HG03378 (cell line): ENCODE results near the gene CELA3A.

Experiments used
- ATAC-seq: cut with Tn5 transposase; IDR thresholded peaks from one replicate; pipeline ENCODE4 v1.9.1; 2021; ENCODE audit warnings: mild to moderate bottlenecking, moderate library complexity; ENCODE audit not compliant: unreplicated experiment

CELA3A gene

DNA sequence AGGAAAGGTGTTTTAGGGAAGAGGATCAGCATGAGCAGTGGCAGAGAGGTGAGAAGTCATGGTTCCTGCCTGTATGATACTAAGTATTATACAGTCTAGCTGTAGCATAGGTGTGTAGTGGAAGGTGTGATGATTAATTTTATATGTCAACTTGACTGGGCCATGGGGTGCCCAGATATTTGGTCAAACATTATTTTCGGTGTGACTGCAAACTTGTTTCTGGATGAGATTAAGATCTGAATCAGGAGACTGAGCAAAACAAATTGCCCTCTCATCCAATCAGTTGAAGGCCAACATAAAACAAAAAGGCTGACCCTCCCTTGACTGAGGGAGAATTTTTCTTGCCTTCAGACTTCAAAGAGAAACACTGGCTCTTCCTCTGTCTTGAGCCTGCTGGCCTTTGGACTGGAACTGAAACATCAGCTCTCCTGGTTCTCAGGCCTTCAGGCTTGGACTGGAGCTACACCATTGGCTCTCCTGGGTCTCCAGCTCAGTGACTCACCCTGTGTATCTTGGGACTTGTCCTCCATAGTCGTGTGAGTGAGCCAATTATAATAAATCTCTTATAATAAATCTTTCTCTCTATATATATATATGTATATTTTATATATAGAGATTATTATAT lies 44.3 kb downstream of the CELA3A start:
- no peak for ATAC-seq

DNA sequence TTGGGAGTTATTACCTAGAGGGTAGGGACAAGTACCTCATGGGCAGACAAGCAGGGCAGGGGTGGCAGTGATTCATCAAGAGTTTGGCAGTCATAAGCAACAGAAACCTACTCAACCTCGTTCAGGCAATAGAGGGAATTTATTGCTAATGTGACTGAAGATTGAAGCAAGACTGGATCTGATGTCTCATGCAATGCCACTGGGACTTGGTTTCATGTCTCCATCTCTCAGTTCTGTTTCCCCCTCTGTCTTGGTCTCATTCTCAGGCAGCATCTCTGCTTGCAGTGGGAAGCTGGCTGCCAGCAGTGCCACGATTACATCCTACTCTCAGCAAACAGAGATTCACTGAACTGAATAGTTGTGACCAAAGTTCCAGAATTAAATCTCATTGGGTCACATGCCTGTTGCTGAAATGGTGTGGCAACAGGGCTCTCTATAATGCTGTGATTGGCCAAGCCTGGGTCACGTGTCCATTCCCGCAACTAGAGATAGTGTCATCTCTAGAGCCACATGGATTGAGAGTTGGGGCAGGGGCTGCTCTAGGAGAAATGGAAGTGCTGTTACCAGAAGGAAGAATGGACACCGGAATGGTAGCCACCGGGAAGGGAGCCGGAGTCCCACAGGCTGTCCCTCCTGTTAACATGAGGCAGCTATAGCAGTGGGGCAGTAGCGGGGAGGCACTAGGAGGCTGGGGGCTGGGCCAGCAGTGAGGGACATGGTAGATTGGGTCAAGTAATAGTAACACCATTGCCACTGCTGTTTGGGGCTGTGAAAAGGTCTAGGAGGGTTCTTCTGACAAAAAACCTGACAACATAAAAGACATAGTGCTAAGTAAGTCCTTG lies 47.1 kb downstream of the CELA3A start:
- no peak for ATAC-seq

DNA sequence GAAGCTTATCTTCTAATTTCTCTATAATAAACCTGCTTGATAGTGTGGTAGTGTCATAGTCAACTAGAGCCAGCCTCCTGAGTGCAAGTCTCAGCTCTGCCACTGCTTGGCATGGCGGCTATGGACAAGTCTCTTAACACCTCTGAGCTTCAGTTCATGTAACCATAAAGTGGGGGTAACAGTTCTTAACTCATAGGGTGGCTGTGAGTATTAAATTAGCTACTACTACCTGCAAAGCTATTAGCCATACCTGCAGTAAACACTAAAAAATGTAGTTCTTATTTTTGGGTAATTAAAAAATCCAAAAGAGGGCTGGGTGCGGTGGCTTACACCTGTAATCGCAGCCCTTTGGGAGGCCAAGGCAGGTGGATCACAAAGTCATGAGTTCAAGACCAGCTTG lies 48.9 kb downstream of the CELA3A start:
- ATAC-seq: no peak

DNA sequence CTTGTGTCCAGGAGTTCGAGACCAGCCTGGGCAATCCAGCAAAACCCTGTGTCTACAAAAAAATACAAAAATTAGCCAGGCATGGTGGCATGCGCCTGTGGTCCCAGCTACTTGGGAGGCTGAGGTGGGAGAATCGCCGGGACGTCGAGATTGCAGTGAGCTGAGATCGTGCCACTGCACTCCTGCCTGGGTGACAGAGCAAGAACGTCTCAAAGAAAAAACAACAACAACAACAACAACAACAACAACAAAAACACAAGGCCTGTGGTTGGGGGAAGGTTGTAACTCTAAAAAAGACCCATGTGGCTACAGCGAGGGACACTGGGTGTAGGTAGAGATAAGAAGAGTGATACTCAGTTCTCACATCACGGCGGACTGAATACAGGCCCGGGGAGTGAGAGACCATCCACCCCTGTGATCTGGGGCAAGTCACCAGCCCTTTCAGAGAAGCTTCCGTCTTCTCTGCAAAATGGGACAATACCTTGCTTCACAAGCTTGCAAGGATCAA lies 50.2 kb downstream of the CELA3A start:
- ATAC-seq: no peak

DNA sequence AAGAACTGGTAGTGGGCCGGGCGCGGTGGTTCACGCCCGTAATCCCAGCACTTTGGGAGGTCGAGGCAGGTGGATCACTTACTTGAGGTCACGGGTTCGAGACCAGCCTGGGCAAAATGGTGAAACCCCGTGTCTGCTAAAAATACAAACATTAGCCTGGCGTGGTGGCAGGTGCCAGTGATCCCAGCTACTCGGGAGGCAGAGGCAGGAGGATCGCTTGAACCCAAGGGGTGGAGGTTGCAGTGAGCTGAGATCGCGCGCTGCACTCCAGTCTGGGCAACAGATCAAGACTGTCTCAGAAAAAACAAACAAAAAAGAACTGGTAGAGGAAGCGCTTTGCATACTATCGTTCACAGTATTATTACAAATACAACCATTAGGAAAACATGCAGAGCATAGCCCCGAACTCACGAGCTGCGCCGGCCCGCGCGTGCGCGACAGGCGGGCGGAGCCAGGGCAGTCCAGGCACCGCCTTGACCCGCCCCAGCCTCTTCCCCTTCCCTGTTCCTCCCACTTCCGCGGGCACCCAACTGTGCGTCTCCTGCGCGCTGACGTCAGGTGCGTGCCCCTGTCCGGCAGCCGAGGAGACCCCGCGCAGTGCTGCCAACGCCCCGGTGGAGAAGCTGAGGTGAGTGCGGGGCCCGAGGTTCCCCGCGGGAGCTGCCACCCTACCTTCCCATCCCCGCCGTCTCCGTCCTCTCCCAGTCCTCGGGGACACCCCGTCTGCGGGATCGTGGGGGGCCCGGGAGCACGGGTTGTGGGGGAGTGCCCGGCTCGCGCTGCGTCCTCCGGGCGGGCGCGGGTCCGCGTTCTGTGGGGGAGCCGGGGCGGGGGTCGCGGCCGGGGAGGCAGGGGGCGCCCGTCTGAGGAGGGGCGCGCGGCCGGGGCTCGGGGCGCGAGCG lies 50.9 kb downstream of the CELA3A start, which contains the start of gene CDC42:
Gene CDC42 (plus strand): TSS at position 595 of the 902 bp plus-strand sequence. CDS start 25,770 bp downstream, outside the sequence.
- ATAC-seq: peak; percentile 53

DNA sequence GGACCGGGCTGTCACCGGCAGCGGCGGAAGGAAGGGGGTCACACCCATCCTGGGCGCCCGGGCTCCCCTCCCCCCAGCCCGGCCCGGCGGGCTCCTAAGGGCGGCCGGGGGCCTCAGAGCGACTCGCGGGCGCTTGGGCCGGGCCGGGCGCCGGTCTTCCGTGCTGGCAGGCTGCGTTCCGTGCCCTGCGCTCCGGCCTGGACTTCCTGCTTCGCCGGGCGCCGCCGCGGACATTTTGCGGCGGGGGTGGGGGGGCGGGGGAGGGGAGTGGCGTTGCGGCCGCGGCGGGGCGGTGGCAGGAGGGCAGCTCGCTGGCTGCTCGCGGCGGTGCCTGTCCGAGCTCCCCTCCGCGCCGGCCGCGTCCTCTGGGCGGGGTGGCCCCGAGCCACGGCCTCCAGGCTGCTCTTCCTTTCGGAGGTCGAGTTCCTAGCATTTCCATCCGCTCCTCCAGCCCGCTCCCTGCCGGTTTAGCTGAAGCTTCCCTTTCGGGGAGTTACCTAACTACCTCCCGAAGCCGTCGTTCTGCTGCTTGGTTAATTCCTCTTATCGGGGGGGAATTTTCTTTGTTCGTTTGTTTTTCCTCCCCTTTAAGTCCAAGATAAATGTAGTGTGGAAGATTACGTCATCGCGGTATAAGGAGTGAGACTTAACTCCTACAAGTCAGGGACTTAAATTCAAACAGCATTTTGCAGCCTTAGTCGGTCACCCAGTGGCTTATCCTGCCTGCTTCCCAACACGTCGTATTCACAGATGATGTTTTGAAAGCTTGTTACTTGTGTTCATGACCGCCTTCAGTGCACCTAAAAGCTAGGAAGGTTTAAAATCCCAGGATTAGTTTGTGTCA lies 51.8 kb downstream of the CELA3A start:
- no peak for ATAC-seq

DNA sequence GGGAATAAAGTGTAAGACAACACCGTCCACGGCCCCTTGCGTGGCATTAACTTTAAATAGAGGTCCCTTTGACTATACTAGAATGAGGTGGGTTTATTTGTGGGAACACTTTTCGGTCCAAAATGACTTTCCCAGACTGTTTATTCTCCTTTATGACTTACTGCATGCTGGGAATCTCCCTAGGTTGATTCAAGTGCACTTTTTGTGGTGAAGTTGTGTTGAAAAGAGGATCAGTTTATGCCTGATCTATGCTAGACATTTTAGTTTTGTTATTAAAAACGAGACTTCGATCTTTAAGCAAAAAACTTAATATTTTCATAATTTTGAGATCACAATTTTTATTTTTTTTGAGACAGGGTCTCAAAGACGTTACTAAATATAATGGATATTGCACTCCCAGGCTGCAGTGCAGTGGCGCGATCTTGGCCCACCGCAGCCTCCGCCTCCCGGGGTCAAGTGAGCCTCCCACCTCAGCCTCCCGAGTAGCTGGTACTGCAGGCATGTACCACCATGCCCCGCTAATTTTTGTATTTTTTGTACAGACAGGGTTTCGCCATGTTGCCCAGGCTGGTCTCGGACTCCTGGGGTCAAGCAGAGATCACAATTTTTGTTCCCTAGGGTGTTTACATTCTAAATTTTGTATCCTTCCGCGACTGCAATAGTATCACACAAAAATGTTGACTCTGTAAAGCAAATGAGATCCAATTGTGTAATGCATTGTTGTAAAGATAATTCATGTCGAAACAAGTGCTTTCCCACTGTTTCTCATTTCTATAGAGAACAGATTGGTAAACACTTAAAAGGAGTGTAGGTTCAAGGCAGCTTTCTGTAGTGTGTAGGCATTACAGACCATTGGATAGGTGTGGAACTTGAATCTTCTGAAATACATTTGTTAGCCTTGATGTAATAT lies 52.7 kb downstream of the CELA3A start:
- ATAC-seq: no peak

DNA sequence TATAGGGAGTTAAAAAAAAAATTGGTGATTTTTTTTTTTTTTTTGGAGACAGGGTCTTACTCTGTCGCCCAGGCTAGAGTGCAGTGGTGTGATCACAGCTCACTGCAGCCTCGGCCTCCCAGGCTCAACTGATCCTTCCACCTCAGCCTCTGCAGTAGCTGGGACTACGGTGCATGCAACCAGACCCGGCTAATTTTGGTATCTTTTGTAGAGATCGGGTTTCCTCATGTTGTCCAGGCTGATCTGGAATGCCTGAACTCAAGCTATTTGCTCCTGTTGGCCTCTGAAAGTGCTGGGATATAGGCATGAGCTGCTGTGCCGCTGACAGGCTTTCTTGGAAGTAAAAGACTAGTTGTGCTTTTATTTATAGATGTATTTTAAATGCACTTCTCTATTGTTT lies 54.0 kb downstream of the CELA3A start:
- no peak for ATAC-seq

DNA sequence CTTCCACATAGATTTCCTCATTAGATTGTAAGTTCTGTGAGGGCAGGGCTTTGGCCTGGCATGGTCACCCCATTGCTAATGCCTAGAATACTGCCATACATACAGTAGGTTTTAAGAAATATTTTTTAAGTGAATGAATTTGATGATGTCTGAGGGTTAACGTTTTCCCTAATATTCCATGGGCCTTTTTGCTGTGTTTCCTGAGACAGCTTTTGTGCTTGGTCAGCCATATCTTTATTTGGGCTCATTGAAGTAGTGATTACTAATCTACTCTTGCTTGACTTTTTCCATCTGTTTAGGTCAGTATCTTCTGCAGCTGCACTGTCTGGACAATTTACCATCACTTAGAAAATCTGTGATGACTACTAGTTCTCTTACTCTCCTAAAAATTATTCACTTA lies 54.6 kb downstream of the CELA3A start:
- ATAC-seq: no peak

DNA sequence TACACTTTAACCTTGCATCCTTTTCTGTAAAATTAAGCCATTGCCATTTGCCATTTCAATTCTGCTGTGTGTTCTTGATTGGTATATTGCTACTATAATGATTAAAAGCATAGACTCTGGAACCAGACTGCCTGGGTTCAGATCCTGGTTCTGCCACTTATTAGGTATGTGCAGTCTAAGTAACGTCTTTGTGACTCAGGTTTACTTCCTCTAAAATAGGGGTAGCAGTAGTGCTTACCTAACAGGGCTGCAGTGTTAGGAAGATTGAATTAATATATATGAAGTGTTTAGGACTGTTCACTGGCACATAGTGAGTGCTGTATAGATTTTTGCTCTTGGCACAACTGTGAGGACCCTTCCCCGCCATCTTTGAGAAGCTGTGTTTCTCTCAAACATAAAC lies 55.5 kb downstream of the CELA3A start:
- no peak for ATAC-seq

DNA sequence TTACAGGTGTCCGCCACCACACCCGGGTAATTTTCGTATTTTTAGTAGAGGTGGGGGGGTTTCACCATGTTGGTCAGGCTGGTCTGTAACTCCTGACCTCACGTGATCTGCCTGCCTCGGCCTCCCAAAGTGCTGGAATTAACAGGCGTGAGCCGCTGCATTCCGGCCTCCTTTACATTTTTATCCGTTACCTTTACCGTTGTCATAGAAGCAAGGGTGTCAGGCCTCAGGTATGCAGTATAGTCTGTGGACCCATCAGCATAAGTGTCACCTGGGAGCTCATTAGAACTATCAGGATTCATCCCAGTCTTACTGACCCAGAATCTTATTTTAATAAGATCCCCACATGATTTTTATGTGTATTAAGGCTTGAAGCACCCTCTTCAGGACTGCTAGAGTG lies 56.4 kb downstream of the CELA3A start:
- ATAC-seq: no peak
